Astrocyte (in vitro differentiated cells and primary cell): Measurements from ENCODE around the gene KRAS. TPM values are rescaled to one million over a fixed set of nuclear protein-coding genes. Genes with fewer than 3 reads are reported as not detected.
"Not testable (repeated sequence)": the region's sequence is repeated elsewhere in the genome, so short reads cannot be mapped to it uniquely, and the experiment has no call there.

Source experiments
- DNase-seq: peaks from one replicate; pipeline ENCODE4 v3.0.0-alpha.2; 2010; ENCODE audit warnings: low read depth
- FAIRE-seq: peaks from 2 replicates; lab custom pipeline; 2011; peaks lifted over from hg19 to GRCh38; lab: Jason Lieb, UNC
- H2AFZ ChIP-seq: 2 replicates; pipeline ENCODE4 v1.6.0; 2012; ENCODE audit warnings: low read depth, low read length, inconsistent platforms
- H3K27ac ChIP-seq: 2 replicates; pipeline ENCODE4 v1.5.1; 2011; ENCODE audit warnings: low read depth, low read length, inconsistent platforms
- H3K27me3 ChIP-seq: 2 replicates; pipeline ENCODE4 v1.6.0; 2011; ENCODE audit warnings: low read length, inconsistent platforms; ENCODE audit not compliant: insufficient read depth
- H3K36me3 ChIP-seq: 2 replicates; pipeline ENCODE4 v1.5.1; 2011; ENCODE audit warnings: low read length, inconsistent platforms; ENCODE audit not compliant: insufficient read depth
- H3K4me1 ChIP-seq: 2 replicates; pipeline ENCODE4 v1.5.1; 2011; ENCODE audit warnings: low read length, inconsistent platforms; ENCODE audit not compliant: insufficient read depth
- H3K4me2 ChIP-seq: 2 replicates; pipeline ENCODE4 v1.6.0; 2012; ENCODE audit warnings: low read length, inconsistent platforms
- H3K4me3 ChIP-seq: 2 replicates; pipeline ENCODE4 v1.5.1; 2011; ENCODE audit warnings: low read depth, mild to moderate bottlenecking, low read length, inconsistent platforms; ENCODE audit not compliant: insufficient read depth
- H3K79me2 ChIP-seq: 2 replicates; pipeline ENCODE4 v1.6.0; 2012; ENCODE audit warnings: mild to moderate bottlenecking, low read length, inconsistent platforms; ENCODE audit not compliant: insufficient read depth
- H3K9ac ChIP-seq: 2 replicates; pipeline ENCODE4 v1.6.0; 2012; ENCODE audit warnings: mild to moderate bottlenecking, low read length, inconsistent platforms
- H3K9me3 ChIP-seq: 2 replicates; pipeline ENCODE4 v1.5.1; 2012; ENCODE audit warnings: low read depth, mild to moderate bottlenecking, low read length, inconsistent platforms; ENCODE audit not compliant: insufficient read depth
- H4K20me1 ChIP-seq: 2 replicates; pipeline ENCODE4 v1.6.0; 2012; ENCODE audit warnings: low read length, inconsistent platforms; ENCODE audit not compliant: insufficient read depth
- H3K27ac Mint-ChIP-seq: one replicate; pipeline ENCODE4 v1.8.0; 2021; ENCODE audit warnings: mild to moderate bottlenecking, mixed read lengths; ENCODE audit not compliant: unreplicated experiment
- H3K27me3 Mint-ChIP-seq: one replicate; pipeline ENCODE4 v1.8.0; 2021; ENCODE audit warnings: low read depth, mixed read lengths; ENCODE audit not compliant: unreplicated experiment
- H3K36me3 Mint-ChIP-seq: one replicate; pipeline ENCODE4 v1.8.0; 2021; ENCODE audit warnings: low read depth, mixed read lengths; ENCODE audit not compliant: unreplicated experiment
- H3K4me1 Mint-ChIP-seq: one replicate; pipeline ENCODE4 v1.8.0; 2021; ENCODE audit warnings: low read depth, mixed read lengths; ENCODE audit not compliant: unreplicated experiment
- H3K4me3 Mint-ChIP-seq: one replicate; pipeline ENCODE4 v1.8.0; 2021; ENCODE audit warnings: mild to moderate bottlenecking, moderate library complexity, mixed read lengths; ENCODE audit not compliant: unreplicated experiment
- H3K9me3 Mint-ChIP-seq: one replicate; pipeline ENCODE4 v1.8.0; 2021; ENCODE audit warnings: mild to moderate bottlenecking, mixed read lengths; ENCODE audit not compliant: unreplicated experiment
- CTCF ChIP-seq: IDR thresholded peaks from 2 replicates; pipeline ENCODE4 v1.5.1; 2011; ENCODE audit warnings: low read depth, mild to moderate bottlenecking, inconsistent platforms, low read length, moderate library complexity; ENCODE audit not compliant: insufficient read depth
- EZH2 ChIP-seq: IDR thresholded peaks from 2 replicates; pipeline ENCODE4 v1.6.1; 2012; ENCODE audit warnings: mild to moderate bottlenecking, low read length, inconsistent platforms; ENCODE audit not compliant: insufficient read depth
- total RNA-seq: library from RNA; stranded (reverse); gene quantifications from 2 replicates; pipeline ENCODE4 v1.2.1, GENCODE V29; 2021

KRAS gene
- total RNA-seq, 1 donor from 2014 or later = 40.3 TPM

DNA sequence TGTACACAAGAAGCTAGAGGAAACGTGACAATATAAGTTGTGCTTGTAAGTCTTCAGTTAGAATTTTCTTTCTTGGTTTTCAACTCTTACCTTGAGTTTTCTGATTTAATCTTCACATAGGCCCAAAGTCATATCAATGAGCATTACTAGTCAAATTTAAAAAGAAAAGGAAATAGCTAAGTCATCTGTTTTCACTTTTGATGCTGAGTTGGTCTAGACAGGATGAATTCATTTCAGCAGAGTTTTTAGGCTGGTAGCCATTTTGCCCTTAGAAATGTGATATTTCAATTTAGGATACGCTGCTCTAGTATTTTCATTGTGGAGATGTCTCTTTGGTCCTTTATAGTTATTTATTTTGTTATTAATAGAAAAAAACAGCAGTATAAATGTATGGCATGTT, 44.6 kb upstream of the KRAS start:
- TF ChIP-seq EZH2 (no peak), CTCF (no peak)
- Histone ChIP-seq H3K4me1 (no peaks in the 10 kb centered on the region), H3K9me3 (no peaks in the 10 kb centered on the region), H3K4me2 (no peak overlapping the region), H3K36me3 (no peaks in the 10 kb centered on the region), H4K20me1 (no peaks in the 10 kb centered on the region), H3K27ac (no peak overlapping the region), H3K9ac (no peak overlapping the region), H2AFZ (no peak overlapping the region), H3K27me3 (no peaks in the 10 kb centered on the region), H3K79me2 (no peaks in the 10 kb centered on the region), H3K4me3 (no peak overlapping the region)
- no peak for DNase-seq
- FAIRE-seq = no peak
- H3K4me3 Mint-ChIP-seq = no peak overlapping the region
- no peaks in the 10 kb centered on the region for H3K4me1 Mint-ChIP-seq
- no peaks in the 10 kb centered on the region for H3K36me3 Mint-ChIP-seq
- H3K27ac Mint-ChIP-seq = no peak overlapping the region
- no peaks in the 10 kb centered on the region for H3K9me3 Mint-ChIP-seq
- no peaks in the 10 kb centered on the region for H3K27me3 Mint-ChIP-seq

DNA sequence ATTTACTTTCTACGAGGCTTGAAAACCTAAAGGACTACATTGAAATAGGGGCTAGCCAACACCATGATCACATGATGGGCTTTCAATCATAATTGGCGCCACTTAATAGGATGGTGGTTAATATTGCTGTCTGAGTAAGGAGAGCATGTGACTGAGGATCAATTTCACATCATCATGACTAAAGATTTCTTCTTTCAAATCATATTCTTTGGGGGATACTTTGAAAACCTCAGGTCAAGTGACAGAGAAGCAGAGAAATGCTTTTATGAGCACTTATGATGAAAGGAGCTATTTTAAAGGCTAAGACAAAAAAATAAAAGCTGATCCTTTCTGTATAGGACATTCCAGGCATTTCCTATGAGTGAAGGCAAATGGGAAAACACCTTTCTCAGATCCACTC, 42.9 kb upstream of the KRAS start:
- no peaks in the 10 kb centered on the region for H3K79me2 ChIP-seq
- TF ChIP-seq CTCF (no peak), EZH2 (no peak)

GRCh38 chr12:25292810-25293221, 42.1 kb upstream of the KRAS start:
- H3K4me1 ChIP-seq, H3K27ac Mint-ChIP-seq, H2AFZ ChIP-seq, H3K4me3 Mint-ChIP-seq, H3K36me3 ChIP-seq, H3K9ac ChIP-seq, H3K27me3 ChIP-seq, H3K27ac ChIP-seq, H3K4me2 ChIP-seq, H3K27me3 Mint-ChIP-seq, H4K20me1 ChIP-seq, H3K9me3 Mint-ChIP-seq, H3K36me3 Mint-ChIP-seq, H3K9me3 ChIP-seq, FAIRE-seq, DNase-seq, H3K79me2 ChIP-seq, H3K4me1 Mint-ChIP-seq, H3K4me3 ChIP-seq: not testable (repeated sequence)

More for the DNA sequence above, 42.9 kb upstream of the KRAS start:
- no peak overlapping the region for H3K4me3 ChIP-seq
- Mint-ChIP-seq H3K4me1 (no peaks in the 10 kb centered on the region), H3K9me3 (no peaks in the 10 kb centered on the region), H3K27me3 (no peaks in the 10 kb centered on the region), H3K36me3 (no peaks in the 10 kb centered on the region), H3K27ac (no peak overlapping the region), H3K4me3 (no peak overlapping the region)
- H3K9ac ChIP-seq = no peak overlapping the region
- H3K36me3 ChIP-seq = no peaks in the 10 kb centered on the region
- no peaks in the 10 kb centered on the region for H3K4me1 ChIP-seq
- no peak overlapping the region for H3K27ac ChIP-seq
- FAIRE-seq (no peak), DNase-seq (peak; percentile 12)
- H4K20me1 ChIP-seq = no peaks in the 10 kb centered on the region
- no peaks in the 10 kb centered on the region for H3K9me3 ChIP-seq
- no peak overlapping the region for H2AFZ ChIP-seq
- no peak overlapping the region for H3K4me2 ChIP-seq
- H3K27me3 ChIP-seq = no peaks in the 10 kb centered on the region
